CD4-positive, alpha-beta T cell (primary cell): Measurements from ENCODE around the gene ACOX3. TPM values are rescaled to one million over a fixed set of nuclear protein-coding genes. Genes with fewer than 3 reads are reported as not detected.

ENCODE experiments used
- ATAC-seq: fragments of 200-7000 bp; cut with Tn5 transposase; one replicate; pipeline ENCODE4 v1.10.0; 2022; ENCODE audit warnings: mild to moderate bottlenecking; ENCODE audit not compliant: poor library complexity
- CTCF ChIA-PET: fragments of 350-600 bp; sonication (Branson Sonifier 250); formaldehyde crosslinking; loops from one replicate; lab custom pipeline; 2021; ENCODE audit warnings: antibody characterized with exemption, inconsistent platforms; lab: Charles Lee
- POLR2A ChIA-PET: fragments of 350-600 bp; sonication (Branson Sonifier 250); formaldehyde crosslinking; loops from one replicate; lab custom pipeline; 2021; ENCODE audit warnings: antibody characterized with exemption, inconsistent platforms; lab: Charles Lee
- DNase-seq, 14 experiments: peaks; one replicate each; pipeline ENCODE4 v3.0.0-alpha.2; 2013 to 2020; ENCODE audit warnings: mixed read lengths in 2 of 14
- H3K27ac ChIP-seq, 2 donors: one replicate each; pipeline versions ENCODE4 v1.5.1 to v1.7.0; 2013; ENCODE audit warnings: low read length in 2 of 2, low read depth in 1 of 2, mild to moderate bottlenecking in 1 of 2
- H3K27me3 ChIP-seq, 2 experiments: 1 replicate in 1 of 2; 2 replicates in 1 of 2; pipeline versions ENCODE4 v1.6.1 to v1.7.0; 2013; ENCODE audit warnings: low read length in 2 of 2, control low read depth in 1 of 2, mild to moderate bottlenecking in 1 of 2, moderate library complexity in 1 of 2; ENCODE audit not compliant: insufficient read depth in 2 of 2, control insufficient read depth in 1 of 2
- H3K36me3 ChIP-seq: one replicate; pipeline ENCODE4 v1.6.1; 2013; ENCODE audit warnings: low read length, control low read depth; ENCODE audit not compliant: insufficient read depth
- H3K4me1 ChIP-seq: one replicate; pipeline ENCODE4 v1.6.1; 2013; ENCODE audit warnings: low read length, control low read depth; ENCODE audit not compliant: insufficient read depth
- H3K4me3 ChIP-seq: one replicate; pipeline ENCODE4 v1.5.1; 2013; ENCODE audit warnings: mild to moderate bottlenecking, low read length, moderate library complexity
- H3K9me3 ChIP-seq, 2 experiments: 1 replicate in 1 of 2; 2 replicates in 1 of 2; pipeline versions ENCODE4 v1.6.1 to v1.7.0; 2013; ENCODE audit warnings: low read length in 2 of 2, mild to moderate bottlenecking in 2 of 2, control low read depth in 1 of 2, moderate library complexity in 1 of 2; ENCODE audit not compliant: control insufficient read depth in 1 of 2, insufficient read depth in 1 of 2
- H3K27ac Mint-ChIP-seq: one replicate; pipeline ENCODE4 v1.8.0; 2020; ENCODE audit warnings: mixed read lengths
- H3K27me3 Mint-ChIP-seq: one replicate; pipeline ENCODE4 v1.8.0; 2021; ENCODE audit warnings: mixed read lengths
- H3K36me3 Mint-ChIP-seq: one replicate; pipeline ENCODE4 v1.8.0; 2021; ENCODE audit warnings: low read depth, mixed read lengths
- H3K4me1 Mint-ChIP-seq: one replicate; pipeline ENCODE4 v1.8.0; 2021; ENCODE audit warnings: low read depth, mixed read lengths
- H3K4me3 Mint-ChIP-seq: one replicate; pipeline ENCODE4 v1.8.0; 2020; ENCODE audit warnings: mild to moderate bottlenecking, mixed read lengths
- H3K9me3 Mint-ChIP-seq: one replicate; pipeline ENCODE4 v1.8.0; 2020; ENCODE audit warnings: mixed read lengths
- intact Hi-C, 2 experiments: fragments of 100-400 bp; cut with DNase I in 1 of 2; cut with micrococcal nuclease in 1 of 2; formaldehyde crosslinking; loops; one replicate each; pipeline versions ENCODE4 v1.15.1 to v1.9.0; 2023 to 2025; cut with DNase I, micrococcal nuclease
- total RNA-seq, 174 experiments: library from RNA in 2 of 174; stranded (reverse) in 2 of 174; gene quantifications; one replicate each; pipeline ENCODE4 v1.2.3 and lab custom pipeline; 2021 to 2026
- TF ChIP-seq, protein P1 (sequence below): fragments of 200-600 bp; IDR thresholded peaks from one replicate; pipeline ENCODE4 v1.8.0; 2022; ENCODE audit warnings: antibody characterized with exemption, mild to moderate bottlenecking

ACOX3 gene
- total RNA-seq, 2 experiments from 2014 or later: 4.9 to 6.1 TPM

DNA sequence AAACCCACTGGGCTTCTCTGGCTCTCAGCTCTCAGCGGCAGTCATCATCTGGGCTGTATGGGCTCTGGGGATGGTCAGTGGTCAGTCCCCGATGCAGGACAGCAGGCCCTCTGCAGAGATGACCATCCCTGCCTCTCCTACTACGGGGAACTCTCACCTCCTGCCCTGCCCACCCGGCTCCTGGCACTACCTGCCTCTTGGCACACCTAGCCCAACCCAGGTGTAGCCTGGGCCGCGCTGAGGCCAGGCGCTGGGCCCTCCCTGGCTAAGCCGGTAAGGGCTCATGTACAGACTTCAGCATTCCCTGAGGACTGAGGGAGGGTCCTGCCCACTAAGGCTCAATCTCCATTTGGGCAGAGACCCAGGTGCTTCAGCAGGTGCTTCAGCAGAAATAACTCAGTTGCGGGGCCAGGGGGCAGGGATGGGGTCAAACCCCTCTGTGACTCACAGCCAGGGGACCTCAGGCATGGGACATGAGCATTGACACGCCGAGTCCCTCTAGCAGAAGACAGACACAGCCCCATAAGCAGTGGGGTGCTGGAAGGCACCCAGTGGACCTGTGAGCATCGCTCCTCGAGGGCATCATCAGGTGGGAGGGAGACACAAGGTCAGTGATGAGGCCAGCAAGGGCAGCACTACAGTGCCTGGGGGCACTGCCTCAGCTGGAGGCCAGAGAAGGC lies 71.0 kb downstream of the ACOX3 start:
- Histone ChIP-seq H3K9me3 (no peaks in the 10 kb centered on the region), H3K4me1 (no peaks in the 10 kb centered on the region), H3K27ac (no peak overlapping the region), H3K27me3 (no peaks in the 10 kb centered on the region), H3K36me3 (peaks cover 9% of the 10 kb centered on the region), H3K4me3 (no peak overlapping the region)
- no peak overlapping the region for H3K4me3 Mint-ChIP-seq
- CTCF ChIA-PET: no interaction called here
- intact Hi-C loops: no loop called here
- TF ChIP-seq, protein P1, sequence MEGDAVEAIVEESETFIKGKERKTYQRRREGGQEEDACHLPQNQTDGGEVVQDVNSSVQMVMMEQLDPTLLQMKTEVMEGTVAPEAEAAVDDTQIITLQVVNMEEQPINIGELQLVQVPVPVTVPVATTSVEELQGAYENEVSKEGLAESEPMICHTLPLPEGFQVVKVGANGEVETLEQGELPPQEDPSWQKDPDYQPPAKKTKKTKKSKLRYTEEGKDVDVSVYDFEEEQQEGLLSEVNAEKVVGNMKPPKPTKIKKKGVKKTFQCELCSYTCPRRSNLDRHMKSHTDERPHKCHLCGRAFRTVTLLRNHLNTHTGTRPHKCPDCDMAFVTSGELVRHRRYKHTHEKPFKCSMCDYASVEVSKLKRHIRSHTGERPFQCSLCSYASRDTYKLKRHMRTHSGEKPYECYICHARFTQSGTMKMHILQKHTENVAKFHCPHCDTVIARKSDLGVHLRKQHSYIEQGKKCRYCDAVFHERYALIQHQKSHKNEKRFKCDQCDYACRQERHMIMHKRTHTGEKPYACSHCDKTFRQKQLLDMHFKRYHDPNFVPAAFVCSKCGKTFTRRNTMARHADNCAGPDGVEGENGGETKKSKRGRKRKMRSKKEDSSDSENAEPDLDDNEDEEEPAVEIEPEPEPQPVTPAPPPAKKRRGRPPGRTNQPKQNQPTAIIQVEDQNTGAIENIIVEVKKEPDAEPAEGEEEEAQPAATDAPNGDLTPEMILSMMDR: no peak
- H3K9me3 Mint-ChIP-seq: no peaks in the 10 kb centered on the region
- ATAC-seq (no peak), DNase-seq (no peak)
- no peak overlapping the region for H3K27ac Mint-ChIP-seq
- POLR2A ChIA-PET: no interaction called here
- H3K4me1 Mint-ChIP-seq: no peaks in the 10 kb centered on the region
- no peaks in the 10 kb centered on the region for H3K27me3 Mint-ChIP-seq
- H3K36me3 Mint-ChIP-seq: peaks cover 19% of the 10 kb centered on the region

DNA sequence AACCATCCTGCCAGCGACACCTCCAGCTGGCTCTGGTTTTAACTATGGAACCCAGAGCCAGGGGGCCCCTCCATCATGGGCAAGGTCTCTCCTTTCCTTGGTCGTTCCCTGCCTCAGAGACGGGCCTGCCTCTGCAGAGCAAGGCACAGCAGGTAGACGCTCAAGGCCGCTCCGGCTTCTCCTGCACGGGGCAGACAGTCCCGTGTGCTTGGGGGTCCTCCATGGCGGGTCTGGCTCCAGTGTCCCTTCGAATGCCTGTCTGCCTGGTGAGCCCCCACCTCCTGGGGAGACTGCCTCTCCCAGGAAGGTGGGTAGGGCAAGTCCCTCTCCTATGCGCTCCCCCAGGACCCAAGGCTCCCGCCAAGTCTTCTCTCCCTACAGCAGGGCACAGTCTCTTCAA lies 71.5 kb downstream of the ACOX3 start:
- ATAC-seq (no peak), DNase-seq (no peak)
- no peaks in the 10 kb centered on the region for H3K27me3 Mint-ChIP-seq
- TF ChIP-seq, protein P1: no peak
- ChIA-PET POLR2A (no interaction called here), CTCF (no interaction called here)
- no peak overlapping the region for H3K4me3 Mint-ChIP-seq
- no peak overlapping the region for H3K27ac Mint-ChIP-seq
- H3K9me3 Mint-ChIP-seq: no peaks in the 10 kb centered on the region
- H3K4me3 ChIP-seq: no peak overlapping the region
- no peaks in the 10 kb centered on the region for H3K4me1 Mint-ChIP-seq
- peaks cover 9% of the 10 kb centered on the region for H3K36me3 ChIP-seq
- H3K9me3 ChIP-seq: no peaks in the 10 kb centered on the region
- intact Hi-C loops: no loop called here
- H3K27ac ChIP-seq: no peak overlapping the region
- H3K4me1 ChIP-seq: no peaks in the 10 kb centered on the region
- H3K36me3 Mint-ChIP-seq: peaks cover 25% of the 10 kb centered on the region
- H3K27me3 ChIP-seq: no peaks in the 10 kb centered on the region

DNA sequence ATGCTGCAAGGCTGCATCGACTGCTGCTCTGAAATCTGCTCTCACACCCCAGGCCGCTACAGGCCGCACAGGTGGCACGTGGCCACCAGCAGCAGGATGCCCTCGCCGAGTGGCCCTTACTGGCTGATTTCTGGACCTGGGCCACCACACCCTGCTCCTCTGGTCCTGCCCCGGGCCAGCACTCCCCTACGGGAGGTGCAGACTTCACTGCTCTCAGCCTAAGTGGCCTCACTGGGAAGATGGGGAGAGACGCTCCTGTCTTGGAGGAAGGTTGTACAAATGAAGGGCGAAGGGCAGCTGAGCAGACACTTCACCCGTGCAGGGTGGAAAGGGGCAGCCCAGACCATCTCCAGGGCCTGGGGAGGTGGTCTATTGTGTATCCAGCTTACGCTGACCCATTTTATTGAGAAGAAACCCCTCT lies 72.5 kb downstream of the ACOX3 start:
- intact Hi-C loops: no loop called here
- POLR2A ChIA-PET: no interaction called here
- CTCF ChIA-PET: no interaction called here
- TF ChIP-seq, protein P1: no peak
- H3K4me3 Mint-ChIP-seq: no peak overlapping the region
- no peak overlapping the region for H3K27ac Mint-ChIP-seq
- peaks cover 22% of the 10 kb centered on the region for H3K36me3 Mint-ChIP-seq
- Histone ChIP-seq H3K36me3 (peaks cover 9% of the 10 kb centered on the region), H3K4me3 (no peak overlapping the region), H3K27me3 (no peaks in the 10 kb centered on the region), H3K4me1 (no peaks in the 10 kb centered on the region), H3K27ac (no peak overlapping the region), H3K9me3 (no peaks in the 10 kb centered on the region)
- no peak for DNase-seq
- no peaks in the 10 kb centered on the region for H3K4me1 Mint-ChIP-seq
- no peak for ATAC-seq
- H3K9me3 Mint-ChIP-seq: no peaks in the 10 kb centered on the region
- H3K27me3 Mint-ChIP-seq: no peaks in the 10 kb centered on the region
